MM.1S (cell line): ENCODE results near the gene EGLN1.

Source experiments
- CTCF ChIP-seq: fragments of 300-600 bp; sonication (generic); IDR thresholded peaks from 2 replicates; pipeline ENCODE4 v1.5.1; 2016; ENCODE audit warnings: antibody characterized with exemption, low read length, mixed read lengths
- EZH2 ChIP-seq: fragments of 300-600 bp; sonication (generic); optimal IDR thresholded peaks from 2 replicates; pipeline ENCODE3; 2017; ENCODE audit warnings: low read depth, mild to moderate bottlenecking, antibody characterized with exemption, low read length, mixed read lengths

GRCh38 chr1:231423648-231424047 lies 1.6 kb upstream of the EGLN1 start:
- TF ChIP-seq CTCF (no peak), EZH2 (no peak)
